Peyer's patch (tissue), 4 donors: Measurements from ENCODE around the gene NOS1AP. TPM values are rescaled to one million over a fixed set of nuclear protein-coding genes. Genes with fewer than 3 reads are reported as not detected.

Experiments used
- DNase-seq, 3 donors: peaks; one replicate each; pipeline ENCODE4 v3.0.0-alpha.2; 2017 to 2019
- H3K27ac ChIP-seq, 4 donors: fragments of 200-600 bp; sonication (generic); one replicate each; pipeline ENCODE4 v1.5.1; 2016 to 2019
- H3K27me3 ChIP-seq, 2 donors: fragments of 200-600 bp; sonication (generic); one replicate each; pipeline ENCODE4 v1.5.1; 2019
- H3K36me3 ChIP-seq, 3 donors: fragments of 200-600 bp; sonication (generic); one replicate each; pipeline ENCODE4 v1.5.1; 2016 to 2019
- H3K4me1 ChIP-seq, 4 donors: fragments of 200-600 bp; sonication (generic); one replicate each; pipeline ENCODE4 v1.5.1; 2016 to 2019
- H3K4me3 ChIP-seq, 4 donors: fragments of 200-600 bp; sonication (generic); 1 replicate in 3 of 4; 2 replicates in 1 of 4; pipeline ENCODE4 v1.5.1; 2016 to 2019; ENCODE audit warnings: mild to moderate bottlenecking in 1 of 4
- H3K9me3 ChIP-seq, 4 donors: fragments of 200-600 bp; sonication (generic); one replicate each; pipeline ENCODE4 v1.5.1; 2016 to 2019; ENCODE audit warnings: mild to moderate bottlenecking in 1 of 4
- POLR2A ChIP-seq, 2 donors: fragments of 450-650 bp; IDR thresholded peaks; one replicate each; pipeline ENCODE4 v1.5.1; 2017; ENCODE audit warnings: antibody characterized with exemption in 2 of 2, mild to moderate bottlenecking in 2 of 2, moderate library complexity in 2 of 2
- total RNA-seq, 4 donors: library from RNA; depleted of rRNA; stranded (reverse); fragments of >200 nt; gene quantifications; one replicate each; pipeline ENCODE4 v1.1.0, GENCODE V29; 2016
- TF ChIP-seq, protein P1 (sequence below), 6 experiments: fragments of 450-650 bp in 4 of 6; fragments of 200-600 bp in 2 of 6; sonication (generic) in 1 of 6; IDR thresholded peaks; one replicate each; pipeline ENCODE4 v1.5.1; 2017 to 2019; ENCODE audit warnings: antibody characterized with exemption in 6 of 6, mild to moderate bottlenecking in 3 of 6, moderate library complexity in 1 of 6

NOS1AP gene
- total RNA-seq, 4 donors from 2014 or later, result 6.3 to 18.5 (median 11.9) TPM

DNA sequence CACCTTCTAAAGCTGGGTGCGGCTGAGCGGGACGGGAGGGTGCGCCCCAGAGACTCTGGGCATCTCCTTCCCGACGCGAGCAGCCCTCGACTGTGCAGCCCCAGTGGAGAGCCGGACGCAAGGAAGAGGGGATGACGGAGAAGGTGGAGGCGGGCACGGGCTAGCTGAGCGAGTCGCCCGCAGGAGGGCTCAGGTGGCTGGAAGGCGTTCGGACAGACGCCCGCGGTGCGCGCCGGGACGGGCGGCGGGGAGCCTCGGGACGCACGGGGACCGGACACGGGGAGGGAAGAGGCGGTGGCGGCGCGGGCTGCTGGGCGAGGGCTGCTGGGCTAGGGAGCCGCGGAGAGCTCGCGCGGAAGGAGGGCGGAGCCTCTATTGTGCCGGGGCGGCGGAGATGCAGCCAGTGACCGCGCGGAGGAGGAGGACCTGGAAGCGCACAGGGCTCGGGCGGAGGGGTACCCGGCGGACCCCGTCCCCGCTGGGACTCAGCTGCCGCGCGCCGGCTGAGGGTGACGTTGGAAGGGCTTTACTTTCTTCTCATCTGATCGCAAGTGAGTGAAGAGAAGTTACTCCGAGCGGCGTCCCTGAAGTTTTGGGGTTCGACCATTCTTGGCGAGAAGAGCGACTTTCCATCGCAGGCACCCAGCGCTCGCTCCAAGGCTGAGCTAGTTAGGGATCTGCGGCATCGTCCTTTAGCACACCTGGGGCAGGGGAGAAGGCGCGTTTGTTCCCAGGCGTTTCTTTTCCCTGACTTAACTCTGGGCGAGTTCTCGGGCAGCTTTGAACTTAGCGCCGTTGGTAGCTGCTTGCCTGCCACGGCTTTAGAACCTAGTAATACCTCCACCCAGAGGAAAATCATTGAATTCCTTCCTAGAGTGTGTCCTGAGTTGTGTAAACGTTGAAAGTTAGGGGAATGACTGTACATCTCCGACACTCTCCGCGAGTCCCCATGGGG, 45.7 kb upstream of the NOS1AP start, which contains the start of gene OLFML2B:
Gene OLFML2B, minus strand, starts transcription at position 323 of the 955 bp plus-strand sequence. CDS start 439 bp downstream, outside the sequence.
- Histone ChIP-seq H3K36me3 (no peaks in the 10 kb centered on the region), H3K27me3 (no peaks in the 10 kb centered on the region), H3K4me3 (peak within 1 kb of the TSS; percentile 37 to 63 (median 50)), H3K27ac (peak within 1 kb of the TSS in 2 of 4 donors; percentile 39 to 46), H3K4me1 (peaks cover 0 to 20% (median 6%) of the 10 kb centered on the region in 4 donors), H3K9me3 (no peaks in the 10 kb centered on the region)
- DNase-seq, result peak in 2 of 3 donors; percentile 64 to 77
- TF ChIP-seq POLR2A (IDR thresholded peaks at IDR 0.05), result no peak
- TF ChIP-seq, protein P1, sequence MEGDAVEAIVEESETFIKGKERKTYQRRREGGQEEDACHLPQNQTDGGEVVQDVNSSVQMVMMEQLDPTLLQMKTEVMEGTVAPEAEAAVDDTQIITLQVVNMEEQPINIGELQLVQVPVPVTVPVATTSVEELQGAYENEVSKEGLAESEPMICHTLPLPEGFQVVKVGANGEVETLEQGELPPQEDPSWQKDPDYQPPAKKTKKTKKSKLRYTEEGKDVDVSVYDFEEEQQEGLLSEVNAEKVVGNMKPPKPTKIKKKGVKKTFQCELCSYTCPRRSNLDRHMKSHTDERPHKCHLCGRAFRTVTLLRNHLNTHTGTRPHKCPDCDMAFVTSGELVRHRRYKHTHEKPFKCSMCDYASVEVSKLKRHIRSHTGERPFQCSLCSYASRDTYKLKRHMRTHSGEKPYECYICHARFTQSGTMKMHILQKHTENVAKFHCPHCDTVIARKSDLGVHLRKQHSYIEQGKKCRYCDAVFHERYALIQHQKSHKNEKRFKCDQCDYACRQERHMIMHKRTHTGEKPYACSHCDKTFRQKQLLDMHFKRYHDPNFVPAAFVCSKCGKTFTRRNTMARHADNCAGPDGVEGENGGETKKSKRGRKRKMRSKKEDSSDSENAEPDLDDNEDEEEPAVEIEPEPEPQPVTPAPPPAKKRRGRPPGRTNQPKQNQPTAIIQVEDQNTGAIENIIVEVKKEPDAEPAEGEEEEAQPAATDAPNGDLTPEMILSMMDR (IDR thresholded peaks at IDR 0.05), result peak in 1 of 6 experiments; percentile 12

- Histone ChIP-seq H3K27ac (no peak overlapping the region), H3K4me1 (peaks cover 0 to 20% (median 6%) of the 10 kb centered on the region in 4 donors), H3K27me3 (no peaks in the 10 kb centered on the region), H3K9me3 (no peaks in the 10 kb centered on the region), H3K36me3 (no peaks in the 10 kb centered on the region), H3K4me3 (no peak overlapping the region)
- TF ChIP-seq, protein P1 (IDR thresholded peaks at IDR 0.05), result no peak
- no peak for TF ChIP-seq POLR2A (IDR thresholded peaks at IDR 0.05)
- no peak for DNase-seq
Observed at GRCh38 chr1:162025541-162025940, 44.0 kb upstream of the NOS1AP start.

- Histone ChIP-seq H3K4me1 (peaks cover 0 to 20% (median 6%) of the 10 kb centered on the region in 4 donors), H3K9me3 (no peaks in the 10 kb centered on the region), H3K36me3 (no peaks in the 10 kb centered on the region), H3K27me3 (no peaks in the 10 kb centered on the region), H3K27ac (no peak overlapping the region), H3K4me3 (no peak overlapping the region)
- DNase-seq, result no peak
- TF ChIP-seq POLR2A (IDR thresholded peaks at IDR 0.05), result no peak
- TF ChIP-seq, protein P1 (IDR thresholded peaks at IDR 0.05), result no peak
Observed at GRCh38 chr1:162026881-162027280, 42.6 kb upstream of the NOS1AP start.

- peaks cover 0 to 11% (median 2%) of the 10 kb centered on the region in 4 donors for H3K4me1 ChIP-seq
- H3K27me3 ChIP-seq, result no peaks in the 10 kb centered on the region
- H3K27ac ChIP-seq, result no peak overlapping the region
- TF ChIP-seq, protein P1 (IDR thresholded peaks at IDR 0.05), result no peak
- no peak for TF ChIP-seq POLR2A (IDR thresholded peaks at IDR 0.05)
- DNase-seq, result no peak
- no peaks in the 10 kb centered on the region for H3K36me3 ChIP-seq
- no peak overlapping the region for H3K4me3 ChIP-seq
- H3K9me3 ChIP-seq, result no peaks in the 10 kb centered on the region
Observed at GRCh38 chr1:162028726-162029125, 40.8 kb upstream of the NOS1AP start.

GRCh38 chr1:162029157-162029556, 40.3 kb upstream of the NOS1AP start:
- H3K9me3 ChIP-seq, result no peaks in the 10 kb centered on the region
- H3K27me3 ChIP-seq, result no peaks in the 10 kb centered on the region
- TF ChIP-seq, protein P1 (IDR thresholded peaks at IDR 0.05), result no peak
- no peak for TF ChIP-seq POLR2A (IDR thresholded peaks at IDR 0.05)
- H3K4me3 ChIP-seq, result no peak overlapping the region
- DNase-seq, result no peak
- peaks cover 0 to 7% (median 0%) of the 10 kb centered on the region in 4 donors for H3K4me1 ChIP-seq
- H3K36me3 ChIP-seq, result no peaks in the 10 kb centered on the region
- no peak overlapping the region for H3K27ac ChIP-seq
